AG09319 (cell line): ENCODE measurements around the gene RIC3.

Experiments
- DNase-seq: peaks from one replicate; pipeline ENCODE4 v3.0.0-alpha.2; 2010; ENCODE audit warnings: low read depth; ENCODE audit errors: extremely low read depth
- CTCF ChIP-seq: IDR thresholded peaks from 2 replicates; pipeline ENCODE4 v1.5.1; 2011; ENCODE audit warnings: low read depth, mild to moderate bottlenecking, inconsistent platforms, low read length, moderate library complexity

The RIC3 gene

DNA sequence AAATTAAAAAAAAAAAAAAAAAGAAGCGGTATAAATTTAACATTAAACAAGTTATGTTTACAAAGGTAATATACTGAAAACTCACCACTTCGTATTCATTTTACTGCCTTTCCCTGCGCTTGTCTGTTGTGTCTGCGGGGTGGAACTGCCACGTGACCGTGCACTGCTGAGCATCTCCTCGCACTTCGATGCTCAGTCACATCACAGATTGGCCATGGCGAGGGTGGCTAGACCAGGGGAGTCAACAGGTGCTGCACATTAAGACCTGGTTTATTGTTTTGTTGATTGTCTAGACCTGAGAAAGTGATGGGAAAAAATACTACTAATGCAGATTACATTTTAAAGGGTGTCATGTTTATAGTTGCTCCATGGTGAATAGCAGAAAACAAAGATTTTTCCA lies 110.6 kb downstream of the RIC3 start:
- TF ChIP-seq CTCF = no peak

GRCh38 chr11:8056810-8057463 lies 111.9 kb downstream of the RIC3 start:
- TF ChIP-seq CTCF = no peak
- DNase-seq = peak; percentile 82

More for the DNA sequence above, 110.6 kb downstream of the RIC3 start:
- no peak for DNase-seq
